HL-60/S4 (cell line): ENCODE data around the gene IL27RA.
"Not testable (repeated sequence)": the region's sequence is repeated elsewhere in the genome, so short reads cannot be mapped to it uniquely, and the experiment has no call there.

ENCODE experiments used
- in situ Hi-C: fragments of 300-500 bp; cut with MboI; formaldehyde crosslinking; loops from 2 replicates; pipeline ENCODE4 v1.14.3; 2022; ENCODE audit warnings: low sequenced_read_pairs

Gene IL27RA

DNA sequence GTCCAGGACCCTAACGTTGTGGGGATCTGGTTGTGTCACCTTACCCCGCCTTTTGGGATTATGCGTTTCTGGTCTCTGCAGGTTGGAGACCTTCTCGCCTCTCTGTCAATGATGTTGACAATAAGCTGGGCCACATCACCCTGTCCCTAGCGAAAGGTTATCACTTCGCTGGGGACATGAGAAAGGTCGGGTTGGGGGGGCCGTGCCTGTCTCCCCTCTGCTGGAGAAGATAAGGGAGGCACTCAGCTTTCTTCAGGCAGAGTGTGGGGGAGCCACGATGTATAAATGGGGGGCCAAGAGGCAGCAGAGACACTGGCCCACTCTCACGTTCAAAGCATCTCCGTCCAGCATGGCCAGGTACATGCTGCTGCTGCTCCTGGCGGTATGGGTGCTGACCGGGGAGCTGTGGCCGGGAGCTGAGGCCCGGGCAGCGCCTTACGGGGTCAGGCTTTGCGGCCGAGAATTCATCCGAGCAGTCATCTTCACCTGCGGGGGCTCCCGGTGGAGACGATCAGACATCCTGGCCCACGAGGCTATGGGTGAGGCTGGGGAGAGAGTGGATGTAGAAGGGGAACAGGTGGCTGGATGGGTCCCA lies 3.6 kb upstream of the IL27RA start, which contains the start of gene RLN3:
TSS of gene RLN3 (plus strand) at position 293 of the 595 bp plus-strand sequence. CDS start at position 350, 57 bp downstream.
- in situ Hi-C loops, result no loop called here

DNA sequence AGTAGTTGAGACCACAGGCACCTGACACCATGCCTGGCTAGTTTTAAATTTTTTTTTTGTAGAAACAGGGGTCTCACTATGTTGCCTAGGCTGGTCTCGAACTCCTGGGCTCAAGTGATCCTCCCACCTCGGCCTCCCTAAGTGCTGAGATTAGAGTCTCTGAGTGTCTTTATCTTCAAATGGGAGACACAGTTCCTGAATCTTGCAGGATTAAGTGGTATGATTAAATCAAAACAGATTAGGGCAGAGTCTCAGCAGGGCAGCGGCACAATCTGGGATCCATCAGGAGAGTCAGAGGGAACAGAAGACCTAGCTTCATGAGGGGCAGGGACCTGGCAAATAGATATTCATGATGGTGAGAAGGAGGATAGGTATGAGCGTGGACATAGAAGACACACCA lies 2.7 kb upstream of the IL27RA start:
- in situ Hi-C loops, result no loop called here

DNA sequence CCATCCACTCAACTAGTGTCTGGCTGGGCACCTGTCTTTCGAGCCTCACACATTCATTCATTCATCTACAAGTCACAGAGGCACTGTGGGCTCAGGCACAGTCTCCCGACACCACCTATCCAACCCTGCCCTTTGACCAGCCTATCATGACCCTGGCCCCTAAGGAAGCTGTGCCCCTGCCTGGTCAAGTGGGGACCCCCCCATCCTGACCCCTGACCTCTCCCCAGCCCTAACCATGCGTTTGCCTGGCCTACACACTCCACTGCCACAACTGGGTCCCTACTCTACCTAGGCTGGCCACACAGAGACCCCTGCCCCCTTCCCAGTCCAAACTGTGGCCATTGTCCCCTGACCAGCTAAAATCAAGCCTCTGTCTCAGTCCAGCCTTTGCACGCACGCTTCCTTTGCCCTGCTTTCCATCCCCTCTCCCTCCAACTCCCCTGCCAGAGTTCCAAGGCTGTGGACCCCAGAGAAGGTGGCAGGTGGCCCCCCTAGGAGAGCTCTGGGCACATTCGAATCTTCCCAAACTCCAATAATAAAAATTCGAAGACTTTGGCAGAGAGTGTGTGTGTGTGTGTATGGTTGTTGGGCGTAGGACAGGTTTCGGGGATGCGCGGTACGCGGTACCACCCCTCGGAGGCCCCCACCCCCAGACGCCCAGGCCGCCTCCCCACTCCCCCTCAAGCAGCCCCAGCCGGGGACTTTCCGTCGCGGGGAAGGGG lies 404 bp upstream of the IL27RA start:
- in situ Hi-C loops, result no loop called here

DNA sequence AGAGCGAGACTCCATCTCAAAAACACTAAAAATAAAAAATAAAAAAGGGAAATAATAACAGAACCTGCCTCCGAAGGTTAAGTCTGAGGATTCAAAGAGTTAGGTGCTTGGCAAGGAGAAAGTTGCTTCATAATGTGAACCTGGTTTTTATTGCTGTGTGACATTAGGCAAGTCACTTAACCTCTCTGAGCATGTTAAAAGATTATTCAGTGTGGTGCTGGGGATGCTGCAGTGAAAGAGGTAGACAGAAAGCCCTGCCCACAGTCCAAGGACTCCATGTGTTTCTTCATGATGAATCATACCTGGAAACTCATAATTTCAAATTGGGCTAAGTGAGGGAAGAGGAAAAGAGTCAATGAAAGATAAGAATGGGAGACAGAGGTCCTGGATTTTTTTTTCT lies 2.4 kb downstream of the IL27RA start:
- in situ Hi-C loops, result no loop called here

DNA sequence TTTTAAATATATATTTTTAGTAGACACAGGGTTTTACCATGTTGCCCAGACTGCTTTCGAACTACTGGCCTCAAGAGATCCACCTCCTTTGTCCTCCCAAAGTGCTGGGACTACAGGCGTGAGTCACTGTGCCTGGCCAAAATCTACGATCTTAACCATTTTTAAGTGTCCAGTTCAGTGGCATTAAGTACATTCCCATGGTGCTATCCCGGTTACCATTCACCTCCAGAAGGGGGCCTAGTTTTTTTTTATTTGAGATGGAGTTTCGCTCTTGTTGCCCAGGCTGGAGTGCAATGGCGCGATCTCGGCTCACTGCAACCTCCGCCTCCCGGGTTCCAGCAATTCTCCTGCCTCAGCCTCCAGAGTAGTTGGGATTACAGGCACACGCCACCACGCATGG lies 3.6 kb downstream of the IL27RA start:
- in situ Hi-C loops, result not testable (repeated sequence)

DNA sequence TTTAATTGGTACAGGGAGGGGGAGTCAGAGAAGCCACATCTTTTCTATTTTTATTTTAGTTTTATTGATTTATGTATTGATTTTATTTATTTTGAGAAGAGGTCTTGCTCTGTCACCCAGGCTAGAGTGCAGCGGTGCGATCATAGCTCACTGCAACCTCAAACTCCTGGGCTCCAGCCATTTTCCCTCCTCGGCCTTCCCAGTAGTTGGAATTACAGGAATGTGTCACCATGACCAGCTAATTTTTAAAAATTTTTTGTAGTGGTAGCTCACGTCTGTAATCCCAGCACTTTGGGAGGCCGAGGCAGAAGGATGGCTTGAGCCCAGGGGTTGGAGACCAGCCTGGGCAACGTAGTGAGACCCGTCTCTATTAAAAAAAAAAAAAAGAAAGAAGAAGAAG lies 4.1 kb downstream of the IL27RA start:
- in situ Hi-C loops, result no loop called here

DNA sequence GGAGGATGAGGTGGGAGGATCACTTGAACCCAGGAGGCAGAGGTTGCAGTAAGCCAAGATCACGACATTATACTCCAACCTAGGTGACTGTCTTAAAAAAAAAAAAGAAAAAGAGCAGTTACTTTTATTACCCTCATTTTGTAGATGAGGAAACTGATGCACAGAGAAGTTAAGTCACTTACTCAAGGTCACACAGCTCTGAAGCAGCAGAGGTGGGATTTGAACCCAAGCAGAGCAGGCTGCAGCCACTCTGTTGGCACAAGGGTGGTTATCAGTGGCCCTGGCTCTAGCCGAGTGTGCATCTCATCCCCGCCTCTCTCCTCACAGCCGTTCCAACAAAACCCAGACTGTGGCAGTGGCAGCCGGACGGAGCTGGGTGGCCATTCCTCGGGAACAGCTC lies 7.6 kb downstream of the IL27RA start:
- in situ Hi-C loops, result no loop called here

DNA sequence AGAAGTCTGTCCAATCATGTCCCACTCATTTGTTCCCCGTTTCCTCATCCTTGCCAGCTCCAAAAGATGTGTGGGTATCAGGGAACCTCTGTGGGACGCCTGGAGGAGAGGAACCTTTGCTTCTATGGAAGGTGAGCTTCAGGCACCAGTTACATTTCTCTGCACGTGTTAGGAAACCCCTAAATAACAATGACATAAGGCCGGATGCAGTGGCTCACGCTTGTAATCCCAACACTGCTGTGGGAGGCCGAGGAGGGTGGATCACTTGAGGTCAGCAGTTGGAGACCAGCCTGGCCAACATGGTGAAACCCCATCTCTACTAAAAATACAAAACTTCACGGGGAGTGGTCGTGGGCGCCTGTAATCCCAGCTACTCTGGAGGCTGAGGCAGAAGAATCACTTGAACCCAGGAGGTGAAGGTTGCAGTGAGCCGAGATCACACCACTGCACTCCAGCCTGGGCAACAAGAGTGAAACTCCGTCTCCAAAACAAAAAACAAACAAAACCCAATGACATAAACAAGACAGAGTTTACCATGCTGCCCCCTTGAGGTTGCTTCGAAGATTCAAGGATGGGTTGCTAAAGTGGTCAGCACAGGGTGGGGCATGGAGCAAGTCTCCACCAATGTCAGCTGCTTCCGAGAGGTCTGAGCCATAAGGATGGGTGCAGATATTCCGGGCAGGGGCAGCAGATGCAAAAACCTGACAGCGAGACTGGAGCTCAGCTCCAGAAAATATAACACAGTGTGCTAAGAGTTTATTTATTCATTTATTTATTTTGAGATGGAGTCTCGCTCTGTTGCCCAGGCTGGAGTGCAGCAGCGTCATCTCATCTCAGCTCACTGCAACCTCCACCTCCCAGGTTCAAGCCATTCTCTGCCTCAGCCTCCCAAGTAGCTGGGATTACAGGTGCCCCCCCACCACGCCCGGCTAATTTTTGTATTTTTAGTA lies 11.4 kb downstream of the IL27RA start:
- in situ Hi-C loops, result not testable (repeated sequence)

DNA sequence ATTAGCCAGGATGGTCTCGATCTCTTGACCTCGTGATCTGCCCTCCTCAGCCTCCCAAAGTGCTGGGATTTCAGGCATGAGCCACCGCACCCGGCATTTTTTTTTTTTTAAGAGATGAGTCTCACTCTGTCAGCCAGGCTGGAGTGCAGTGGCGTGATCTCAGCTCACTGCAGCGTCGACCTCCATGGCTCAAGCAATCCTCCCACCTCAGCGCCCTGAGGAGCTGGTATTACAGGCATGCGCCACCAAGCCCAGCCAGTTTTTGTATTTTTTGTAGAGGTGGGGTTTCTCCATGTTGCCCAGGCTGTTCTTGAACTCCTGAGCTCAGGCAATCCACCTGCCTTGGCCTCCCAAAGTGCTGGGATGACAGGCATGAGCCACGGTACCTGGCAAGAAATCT lies 16.3 kb downstream of the IL27RA start:
- in situ Hi-C loops, result not testable (repeated sequence)

DNA sequence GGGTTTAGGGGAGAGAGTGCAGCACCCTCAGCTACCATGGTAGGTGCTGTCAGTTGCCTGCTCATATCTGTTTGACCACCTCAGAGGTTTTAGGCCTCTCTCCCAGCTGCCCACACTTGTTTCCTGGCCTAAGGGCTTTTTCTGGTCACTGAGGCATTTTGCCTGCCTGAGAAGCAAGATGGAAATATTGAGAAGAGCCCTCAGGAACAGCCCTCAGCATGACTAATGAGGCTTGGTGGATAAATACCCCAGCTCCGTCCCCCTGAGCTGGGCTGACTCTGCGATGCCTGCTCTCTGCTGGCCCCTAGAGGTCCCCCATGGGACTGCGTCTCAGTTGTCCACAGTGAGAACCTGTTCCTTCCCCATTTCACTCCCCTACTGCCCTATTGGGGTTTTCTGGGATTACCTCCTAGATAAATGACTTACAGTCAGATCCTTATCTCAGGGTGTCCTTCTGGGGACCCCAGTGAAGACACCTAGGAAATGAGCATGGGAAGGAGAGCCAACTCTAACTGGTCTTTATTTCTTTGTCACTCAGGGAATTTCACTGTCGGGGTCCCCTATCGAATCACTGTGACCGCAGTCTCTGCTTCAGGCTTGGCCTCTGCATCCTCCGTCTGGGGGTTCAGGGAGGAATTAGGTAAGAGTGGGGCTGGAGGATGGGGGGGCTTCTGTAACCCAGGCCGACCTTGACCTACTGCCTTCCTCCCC lies 17.0 kb downstream of the IL27RA start:
- in situ Hi-C loops, result no loop called here

DNA sequence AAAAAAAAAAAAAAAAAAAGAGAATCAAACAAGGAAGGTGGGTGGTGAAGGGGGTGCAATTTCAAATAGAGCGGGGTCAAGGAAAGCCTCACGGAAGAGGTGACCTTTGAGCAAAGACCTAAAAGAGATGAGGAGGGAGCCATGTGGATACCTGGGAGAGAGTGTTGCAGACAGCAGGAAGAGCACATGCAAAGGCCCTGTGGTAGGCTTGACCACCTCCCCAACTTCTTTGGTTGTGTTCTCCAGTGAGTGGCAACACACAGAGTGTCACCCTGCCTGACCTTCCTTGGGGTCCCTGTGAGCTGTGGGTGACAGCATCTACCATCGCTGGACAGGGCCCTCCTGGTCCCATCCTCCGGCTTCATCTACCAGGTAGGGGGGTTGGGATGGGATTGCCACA lies 18.9 kb downstream of the IL27RA start:
- in situ Hi-C loops, result loop anchor here (25.0 kb wide), 1 partner anchor 438 kb away; no protein-coding TSS in a partner anchor

DNA sequence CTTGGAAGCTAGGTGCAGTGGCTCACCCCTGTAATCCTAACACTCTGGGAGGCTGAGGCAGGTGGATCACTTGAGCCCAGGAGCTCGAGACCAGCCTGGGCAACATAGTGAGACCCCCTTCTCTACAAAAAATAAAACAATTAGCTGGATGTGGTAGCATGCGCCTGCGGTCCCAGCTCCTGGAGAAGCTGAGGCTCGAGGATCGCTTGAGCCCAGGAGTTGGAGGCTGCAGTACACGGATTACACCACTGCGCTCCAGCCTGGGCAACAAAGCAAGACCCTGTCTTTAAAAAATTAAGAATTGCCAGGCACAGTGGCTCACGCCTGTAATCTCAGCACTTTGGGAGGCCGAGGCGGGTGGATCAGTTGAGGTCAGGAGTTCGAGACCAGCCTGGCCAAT lies 19.4 kb downstream of the IL27RA start:
- in situ Hi-C loops, result loop anchor here (25.0 kb wide), 1 partner anchor 439 kb away; no protein-coding TSS in a partner anchor

DNA sequence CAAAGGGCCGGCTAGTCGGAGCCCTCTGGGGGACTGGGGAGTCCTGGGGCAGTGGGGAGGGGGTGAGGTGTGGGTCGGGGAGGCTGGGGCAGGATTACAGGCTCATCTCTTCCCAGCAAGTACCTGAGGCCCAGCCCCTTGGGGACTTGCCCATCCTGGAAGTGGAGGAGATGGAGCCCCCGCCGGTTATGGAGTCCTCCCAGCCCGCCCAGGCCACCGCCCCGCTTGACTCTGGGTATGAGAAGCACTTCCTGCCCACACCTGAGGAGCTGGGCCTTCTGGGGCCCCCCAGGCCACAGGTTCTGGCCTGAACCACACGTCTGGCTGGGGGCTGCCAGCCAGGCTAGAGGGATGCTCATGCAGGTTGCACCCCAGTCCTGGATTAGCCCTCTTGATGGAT lies 20.4 kb downstream of the IL27RA start:
- in situ Hi-C loops, result loop anchor here (25.0 kb wide), 1 partner anchor 440 kb away; no protein-coding TSS in a partner anchor

DNA sequence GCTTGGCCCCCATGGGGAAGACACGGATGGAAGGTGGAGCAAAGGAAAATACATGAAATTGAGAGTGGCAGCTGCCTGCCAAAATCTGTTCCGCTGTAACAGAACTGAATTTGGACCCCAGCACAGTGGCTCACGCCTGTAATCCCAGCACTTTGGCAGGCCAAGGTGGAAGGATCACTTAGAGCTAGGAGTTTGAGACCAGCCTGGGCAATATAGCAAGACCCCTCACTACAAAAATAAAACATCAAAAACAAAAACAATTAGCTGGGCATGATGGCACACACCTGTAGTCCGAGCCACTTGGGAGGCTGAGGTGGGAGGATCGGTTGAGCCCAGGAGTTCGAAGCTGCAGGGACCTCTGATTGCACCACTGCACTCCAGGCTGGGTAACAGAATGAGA lies 20.9 kb downstream of the IL27RA start:
- in situ Hi-C loops, result loop anchor here (25.0 kb wide), 1 partner anchor 440 kb away; no protein-coding TSS in a partner anchor

DNA sequence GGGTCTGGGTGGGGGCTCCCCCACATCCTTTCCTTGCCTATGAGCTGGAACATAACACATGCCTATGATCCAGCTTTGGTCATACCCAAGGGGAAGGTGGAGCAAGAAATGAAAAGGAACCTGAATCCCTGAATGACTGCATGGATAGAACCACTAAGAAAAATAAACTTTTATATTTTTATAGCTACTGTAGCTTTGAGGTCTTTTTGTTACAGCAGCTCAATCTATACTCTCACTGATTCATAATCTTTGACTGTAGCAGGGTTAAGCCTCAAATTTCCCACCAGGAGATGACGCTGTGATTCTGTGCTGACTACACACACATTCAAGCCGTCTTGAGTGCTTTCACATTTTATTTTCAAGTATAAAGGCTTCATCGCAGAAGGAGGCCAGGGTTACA lies 21.5 kb downstream of the IL27RA start:
- in situ Hi-C loops, result loop anchor here (25.0 kb wide), 1 partner anchor 441 kb away; no protein-coding TSS in a partner anchor

DNA sequence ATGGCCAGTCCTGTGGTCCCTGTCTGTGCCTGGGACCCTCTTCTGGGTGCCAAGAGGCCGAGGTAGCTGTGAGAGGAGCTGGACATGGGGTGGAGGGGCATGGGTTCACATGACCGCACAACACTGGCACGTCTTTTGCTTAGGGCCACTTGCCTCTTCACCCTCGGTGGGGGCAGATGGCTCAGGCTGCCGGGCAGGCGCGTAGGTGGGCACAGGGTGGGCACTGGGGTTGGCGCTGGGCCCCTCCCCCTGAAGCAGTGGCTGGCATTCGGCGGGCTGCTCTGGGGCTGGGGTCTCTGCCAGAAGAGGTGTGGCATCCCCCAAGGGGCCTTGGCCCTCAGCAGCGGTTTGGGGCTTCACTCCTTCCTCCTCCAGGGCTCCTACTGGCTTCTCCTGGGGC lies 21.9 kb downstream of the IL27RA start:
- in situ Hi-C loops, result loop anchor here (25.0 kb wide), 1 partner anchor 441 kb away; no protein-coding TSS in a partner anchor

DNA sequence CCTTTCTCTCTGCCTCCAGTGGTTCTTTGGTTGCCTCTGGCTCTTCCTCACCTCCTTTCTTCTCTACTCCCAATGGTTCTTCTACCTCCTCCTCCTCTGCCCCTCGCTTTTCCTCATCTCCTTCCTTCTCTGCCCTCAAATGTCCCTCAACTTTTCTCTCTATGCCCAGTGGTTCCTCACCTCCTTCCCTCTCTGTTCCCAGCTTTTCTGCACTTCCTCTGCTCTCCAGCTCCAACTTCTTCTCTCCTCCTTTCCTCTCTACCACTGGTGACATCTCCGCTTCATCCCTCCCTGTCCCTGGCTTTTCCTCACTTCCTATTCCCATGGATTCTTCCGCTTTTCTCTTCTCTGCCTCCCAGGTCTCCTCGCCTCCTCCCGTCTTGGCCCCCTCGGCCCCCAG lies 22.5 kb downstream of the IL27RA start:
- in situ Hi-C loops, result loop anchor here (25.0 kb wide), 1 partner anchor 442 kb away; no protein-coding TSS in a partner anchor

DNA sequence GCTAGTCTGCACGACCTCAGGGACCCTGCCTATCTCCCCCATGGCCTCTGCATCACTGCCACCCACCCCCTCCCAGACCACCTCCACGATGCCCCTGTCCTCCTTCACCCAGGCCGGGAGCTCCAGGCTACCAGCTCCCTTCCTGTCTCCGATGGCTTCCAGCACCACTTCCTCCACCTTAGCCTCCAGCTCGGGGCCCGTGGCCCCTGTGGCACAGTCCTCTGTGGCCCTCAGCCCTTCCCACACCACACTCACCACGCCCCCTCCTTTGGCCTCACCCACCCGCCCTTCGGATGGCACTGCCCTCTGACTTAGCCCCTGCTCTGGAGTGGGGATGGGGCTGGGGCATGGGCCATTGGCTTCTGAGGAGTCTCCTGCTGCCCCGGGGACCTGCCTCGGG lies 23.2 kb downstream of the IL27RA start:
- in situ Hi-C loops, result loop anchor here (25.0 kb wide), 1 partner anchor 442 kb away; no protein-coding TSS in a partner anchor

DNA sequence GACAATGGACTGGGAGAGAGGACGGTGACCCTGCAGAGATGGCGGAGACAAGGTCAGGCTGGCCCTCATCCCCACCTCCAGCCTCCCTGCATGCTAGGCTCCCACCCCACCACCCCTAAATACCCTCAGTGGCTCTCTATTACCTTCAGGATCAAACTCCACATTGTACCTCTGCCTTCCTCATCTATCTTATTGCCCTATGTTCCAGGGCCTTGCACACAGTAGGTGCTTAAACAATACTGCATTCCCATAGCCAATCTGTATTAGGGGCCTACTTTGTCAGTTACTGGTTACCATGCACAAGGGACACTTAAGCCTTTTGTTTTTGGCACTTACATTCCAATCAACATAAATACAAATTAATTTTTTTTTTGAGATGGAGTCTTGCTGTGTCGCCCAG lies 23.8 kb downstream of the IL27RA start:
- in situ Hi-C loops, result loop anchor here (25.0 kb wide), 1 partner anchor 443 kb away; no protein-coding TSS in a partner anchor

DNA sequence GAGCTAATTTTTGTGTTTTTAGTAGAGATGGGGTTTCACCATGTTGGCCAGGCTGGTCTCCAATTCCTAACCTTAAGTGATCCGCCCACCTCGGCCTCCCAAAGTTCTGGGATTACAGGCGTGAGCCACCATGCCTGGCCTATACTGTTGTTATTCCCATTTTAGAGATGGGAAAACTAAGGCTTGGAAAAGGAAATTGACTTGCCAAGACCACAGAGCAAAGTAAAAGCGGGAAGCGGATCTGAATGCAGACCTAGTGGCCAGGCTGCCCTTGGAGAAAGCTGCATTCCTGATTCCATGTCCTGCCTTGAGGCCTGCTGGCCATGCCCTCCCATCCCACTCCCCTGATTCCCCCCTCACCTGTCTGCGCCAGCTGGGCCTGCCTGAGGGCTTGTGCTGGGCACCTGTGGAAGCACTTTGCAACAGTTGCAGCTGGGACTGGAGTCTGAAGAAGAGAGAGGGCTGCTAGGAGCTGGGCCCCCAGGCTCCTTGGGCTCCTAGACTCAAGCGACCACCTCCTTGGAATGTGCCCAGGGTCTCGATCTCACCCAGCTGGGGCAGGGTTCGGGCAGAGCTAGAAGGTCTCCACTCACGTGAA lies 24.6 kb downstream of the IL27RA start:
- in situ Hi-C loops, result loop anchor here (25.0 kb wide), 1 partner anchor 444 kb away; no protein-coding TSS in a partner anchor
